GM12892 (cell line): Measurements from ENCODE around the gene PRICKLE2.

Experiments used
- POLR2A ChIP-seq: IDR thresholded peaks from 2 replicates; pipeline ENCODE4 v1.6.1; 2011; ENCODE audit warnings: low read depth, low read length, control low read depth
- POLR2AphosphoS5 ChIP-seq: IDR thresholded peaks from 2 replicates; pipeline ENCODE4 v1.6.1; 2011; ENCODE audit warnings: low read depth, low read length, control low read depth
- TAF1 ChIP-seq: IDR thresholded peaks from 2 replicates; pipeline ENCODE4 v1.6.1; 2011; ENCODE audit warnings: low read depth, mild to moderate bottlenecking, control low read depth, low read length, borderline replicate concordance

GRCh38 chr3:64046996-64047594, 178.2 kb downstream of the PRICKLE2 start:
- no peak for TF ChIP-seq POLR2A
- TF ChIP-seq POLR2AphosphoS5 = no peak
- TF ChIP-seq TAF1 = no peak
